Measurements from ENCODE around the gene CD40.

CD40 gene

GRCh38 chr20:46131396-46131795, 13.3 kb downstream of the CD40 start:
- no peak overlapping the region for H3K27ac ChIP-seq
- TF ChIP-seq ZFX (IDR thresholded peaks at IDR 0.05; ENCODE audit: borderline replicate concordance) (no peak), CTCF (IDR thresholded peaks at IDR 0.05) (no peak)

GRCh38 chr20:46132705-46133120, 14.6 kb downstream of the CD40 start:
- no peak overlapping the region for H3K27ac ChIP-seq
- TF ChIP-seq ZFX (IDR thresholded peaks at IDR 0.05; ENCODE audit: borderline replicate concordance) (no peak), CTCF (IDR thresholded peaks at IDR 0.05) (peak; percentile 91)

- TF ChIP-seq CTCF (IDR thresholded peaks at IDR 0.05), result no peak
- TF ChIP-seq ZFX (IDR thresholded peaks at IDR 0.05; ENCODE audit: borderline replicate concordance), result no peak
- H3K27ac ChIP-seq, result no peak overlapping the region
Observed at GRCh38 chr20:46133886-46134654, 16.0 kb downstream of the CD40 start.

- no peak overlapping the region for H3K27ac ChIP-seq
- TF ChIP-seq CTCF (IDR thresholded peaks at IDR 0.05) (no peak), ZFX (IDR thresholded peaks at IDR 0.05; ENCODE audit: borderline replicate concordance) (no peak)
Observed at GRCh38 chr20:46134716-46135115, 16.6 kb downstream of the CD40 start.

GRCh38 chr20:46135856-46136633, 17.9 kb downstream of the CD40 start:
- no peak overlapping the region for H3K27ac ChIP-seq
- TF ChIP-seq CTCF (IDR thresholded peaks at IDR 0.05) (no peak), ZFX (IDR thresholded peaks at IDR 0.05; ENCODE audit: borderline replicate concordance) (no peak)

- TF ChIP-seq CTCF (IDR thresholded peaks at IDR 0.05), result no peak
- no peak for TF ChIP-seq ZFX (IDR thresholded peaks at IDR 0.05; ENCODE audit: borderline replicate concordance)
- no peak overlapping the region for H3K27ac ChIP-seq
Observed at GRCh38 chr20:46137816-46138215, 19.7 kb downstream of the CD40 start.
